HepG2 (cell line): ENCODE data around the gene MAB21L4. TPM values are rescaled to one million over a fixed set of nuclear protein-coding genes. Genes with fewer than 3 reads are reported as not detected.

Experiments used
- ATAC-seq: fragments of 200-7000 bp; cut with Tn5 transposase; 3 replicates; pipeline ENCODE4 v1.9.1; 2020; ENCODE audit warnings: mild to moderate bottlenecking, moderate library complexity
- BruUV-seq: library from RNA; stranded (reverse); fragments of 400-500 nt; replicated peaks from 2 replicates; lab custom pipeline; 2021; lab: Mats Ljungman, UMichigan
- CTCF ChIA-PET: fragments of 300-600 bp; formaldehyde crosslinking; extraction: SDS; loops from one replicate; lab custom pipeline; 2021; ENCODE audit warnings: low total read pairs, inconsistent platforms, low intra/inter-chr PET ratio; lab: Yijun Ruan, JAX
- POLR2A ChIA-PET: fragments of 350-600 bp; sonication (Branson Sonifier 250); formaldehyde crosslinking; loops from one replicate; lab custom pipeline; 2020; ENCODE audit warnings: antibody characterized with exemption, inconsistent platforms; lab: Yijun Ruan, JAX
- DNase-seq: peaks from one replicate; pipeline ENCODE4 v3.0.0-alpha.2; 2015; ENCODE audit warnings: low spot score
- FAIRE-seq: peaks from 3 replicates; lab custom pipeline; 2011; peaks lifted over from hg19 to GRCh38; lab: Jason Lieb, UNC
- H2AFZ ChIP-seq: one replicate; pipeline ENCODE4 v1.6.1; 2011; ENCODE audit warnings: low read length, inconsistent platforms
- H3K27ac ChIP-seq: fragments of 300-600 bp; 3 replicates; pipeline ENCODE4 v1.8.0; 2011; ENCODE audit warnings: mixed run types, mild to moderate bottlenecking, mixed read lengths, low read length, inconsistent platforms; ENCODE audit not compliant: insufficient read depth; ENCODE audit errors: extremely low read length
- H3K27me3 ChIP-seq, 2 experiments: fragments of 200-600 bp in 1 of 2; 2 replicates in 1 of 2; 3 replicates in 1 of 2; pipeline versions ENCODE4 v1.6.0 to v1.8.0; 2011; ENCODE audit warnings: low read length in 2 of 2, mild to moderate bottlenecking in 2 of 2, moderate library complexity in 2 of 2, inconsistent platforms in 1 of 2; ENCODE audit not compliant: insufficient read depth in 2 of 2, control insufficient read depth in 1 of 2
- H3K36me3 ChIP-seq, 2 experiments: fragments of 200-600 bp in 1 of 2; replicated peaks in 1 of 2; 2 replicates in 1 of 2; 3 replicates in 1 of 2; pipeline versions ENCODE4 v1.5.1 to v1.8.0; 2011; ENCODE audit warnings: low read length in 2 of 2, inconsistent platforms in 1 of 2; ENCODE audit not compliant: insufficient read depth in 2 of 2, control insufficient read depth in 1 of 2
- H3K4me1 ChIP-seq: 2 replicates; pipeline ENCODE4 v1.5.1; 2012; ENCODE audit warnings: low read length, inconsistent platforms; ENCODE audit not compliant: insufficient read depth
- H3K4me2 ChIP-seq: 2 replicates; pipeline ENCODE4 v1.6.0; 2011; ENCODE audit warnings: low read depth, low read length, inconsistent platforms
- H3K4me3 ChIP-seq, 3 experiments: fragments of 200-600 bp in 1 of 3; sonication (generic), shearing (Covaris generic) in 1 of 3; replicated peaks in 1 of 3; 2 replicates each; pipeline ENCODE4 v1.5.1; 2011 to 2016; ENCODE audit warnings: low read length in 3 of 3, inconsistent platforms in 2 of 3, low read depth in 2 of 3, mild to moderate bottlenecking in 2 of 3, control low read depth in 1 of 3, mixed read lengths in 1 of 3; ENCODE audit not compliant: insufficient read depth in 1 of 3
- H3K79me2 ChIP-seq: one replicate; pipeline ENCODE4 v1.6.1; 2011; ENCODE audit warnings: low read length, inconsistent platforms; ENCODE audit not compliant: insufficient read depth
- H3K9ac ChIP-seq: 2 replicates; pipeline ENCODE4 v1.6.0; 2011; ENCODE audit warnings: mild to moderate bottlenecking, low read depth, low read length, inconsistent platforms; ENCODE audit not compliant: insufficient read depth
- H3K9me3 ChIP-seq: 2 replicates; pipeline ENCODE4 v1.5.1; 2012; ENCODE audit warnings: mild to moderate bottlenecking, low read length
- H4K20me1 ChIP-seq: 2 replicates; pipeline ENCODE4 v1.6.0; 2011; ENCODE audit warnings: inconsistent platforms, mild to moderate bottlenecking, low read length, moderate library complexity; ENCODE audit not compliant: insufficient read depth
- RBFOX2 ChIP-seq: fragments of 200-400 bp; formaldehyde crosslinking; IDR thresholded peaks from 2 replicates; pipeline ENCODE4 v1.6.1; 2017; ENCODE audit warnings: low read depth, mild to moderate bottlenecking, low read length
- SP2 ChIP-seq: sonication (generic); formaldehyde crosslinking; IDR thresholded peaks from 2 replicates; pipeline ENCODE4 v1.5.1; 2020; ENCODE audit warnings: mild to moderate bottlenecking, missing genetic modification reagents
- ZNF263 ChIP-seq: sonication (generic); formaldehyde crosslinking; IDR thresholded peaks from 2 replicates; pipeline ENCODE4 v1.4.0; 2020; ENCODE audit warnings: missing genetic modification reagents
- ZSCAN31 ChIP-seq: sonication (generic); formaldehyde crosslinking; IDR thresholded peaks from 2 replicates; pipeline ENCODE4 v1.5.0; 2020; ENCODE audit warnings: low read depth, mild to moderate bottlenecking, missing genetic modification reagents
- whole genome bisulfite sequencing: methylation state at CpG from one replicate; pipeline ENCODE4 v1.1.6; 2017; ENCODE audit warnings: low lambda C conversion rate; 5-methylcytosine and 5-hydroxymethylcytosine counted together
- in situ Hi-C: cut with HindIII; loops from 2 replicates; pipeline ENCODE4 v1.10.0; 2017; ENCODE audit warnings: low pct_unique_long_range_greater_than_20kb; ENCODE audit not compliant: extremely low pct_ligation_motif_present
- intact Hi-C: fragments of 100-400 bp; cut with micrococcal nuclease; formaldehyde crosslinking; loops from one replicate; pipeline ENCODE4 v1.10.0; 2022; ENCODE audit not compliant: unreplicated experiment
- polyA plus RNA-seq, 8 experiments: library from polyadenylated mRNA; depleted of rRNA in 3 of 8; stranded (reverse) in 7 of 8; unstranded in 1 of 8; fragments of >200 nt; fragmentation: Illumina TruSeq in 4 of 8; extraction: Trizol in 4 of 8; gene quantifications; 2 replicates each; pipeline versions ENCODE4 v1.2.1 to v1.2.3, GENCODE V29; 2011 to 2016; ENCODE audit warnings: low read depth in 4 of 8, missing spikeins in 1 of 8, mixed read lengths in 1 of 8; ENCODE audit not compliant: insufficient read depth in 1 of 8
- total RNA-seq, 5 experiments: library from RNA; depleted of rRNA; stranded (reverse); fragments of >200 nt; fragmentation: Illumina TruSeq; extraction: Trizol; gene quantifications; 2 replicates each; pipeline ENCODE4 v1.2.3, GENCODE V29; 2016; ENCODE audit warnings: low read depth in 1 of 5
- TF ChIP-seq, protein P1 (sequence below): IDR thresholded peaks from 2 replicates; pipeline ENCODE4 v1.6.1; 2016

MAB21L4 gene
- total and polyA plus RNA-seq, 2 of the 13 experiments (the other 11 are each of a cell fraction or from before 2014, with no cell fraction given): 3.0 to 14.0 TPM

DNA sequence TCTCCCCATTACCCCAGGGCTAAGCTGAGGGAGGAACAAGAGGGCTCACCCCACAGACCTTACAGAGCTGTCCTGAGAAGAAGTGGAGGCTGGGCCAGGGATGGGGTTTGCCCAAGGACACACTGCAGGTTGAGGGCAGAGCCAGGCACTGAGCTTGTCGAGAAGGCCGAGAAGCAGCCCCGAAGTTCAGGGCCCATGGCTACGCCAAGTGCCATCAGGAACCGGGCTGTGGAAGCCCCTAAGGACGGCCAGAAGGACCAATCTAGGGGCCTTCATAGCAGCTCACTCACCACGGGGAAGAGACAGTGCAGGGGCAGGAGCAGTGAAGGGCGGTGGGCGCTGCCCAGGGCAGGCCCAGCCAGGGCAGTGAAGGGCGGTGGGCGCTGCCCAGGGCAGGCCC, 45.9 kb downstream of the MAB21L4 start (continued):
- TF ChIP-seq RBFOX2 (no peak), ZSCAN31 (CRISPR knock-in tag) (no peak)

DNA sequence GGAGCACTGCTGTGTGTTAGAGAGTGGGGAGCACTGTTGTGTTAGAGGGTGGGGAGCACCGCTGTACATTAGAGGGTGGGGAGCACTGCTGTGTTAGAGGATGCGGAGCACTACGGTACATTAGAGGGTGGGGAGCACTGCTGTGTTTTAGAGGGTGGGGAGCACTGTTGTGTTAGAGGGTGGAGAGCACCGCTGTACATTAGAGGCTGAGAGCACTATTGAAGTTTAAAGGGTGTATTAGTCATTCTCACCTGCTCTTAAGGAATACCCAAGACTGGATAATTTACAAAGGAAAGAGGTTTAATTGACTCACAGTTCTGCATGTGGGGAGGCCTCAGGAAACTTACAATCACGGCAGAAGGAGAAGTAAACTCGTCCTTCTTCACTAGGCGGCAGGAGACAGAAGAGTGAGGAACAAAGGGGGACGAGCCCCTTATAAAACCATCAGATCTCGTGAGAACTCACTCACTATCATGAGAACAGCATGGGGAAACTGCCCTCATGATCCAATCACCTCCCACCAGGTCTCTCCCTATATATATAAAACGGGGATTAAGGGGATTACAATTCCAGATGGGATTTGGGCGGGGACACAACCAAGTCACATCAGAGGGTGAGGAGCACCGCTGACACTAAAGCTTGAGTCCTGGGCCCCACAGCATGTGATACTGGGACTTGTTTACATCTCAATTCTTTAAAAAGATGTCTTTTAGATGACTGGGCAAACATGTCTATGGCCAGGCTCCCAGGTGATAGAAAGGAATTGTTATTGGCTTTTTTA, 46.9 kb downstream of the MAB21L4 start:
- in situ Hi-C loops: loop anchor here (5.0 kb wide), 1 partner anchor 148 kb away; the partner anchor contains the start of gene SNED1
- POLR2A ChIA-PET: no interaction called here
- peaks cover 7% of the 10 kb centered on the region; the same call in 1 of the 2 replicates for H3K4me1 ChIP-seq

More for the DNA sequence above, 46.9 kb downstream of the MAB21L4 start:
- Histone ChIP-seq H3K27ac (no peak overlapping the region), H3K9ac (no peak overlapping the region), H3K4me2 (no peak overlapping the region), H3K4me3 (no peak overlapping the region), H3K36me3 (no peaks in the 10 kb centered on the region), H3K27me3 (peaks cover 3 to 40% of the 10 kb centered on the region in 2 experiments), H4K20me1 (no peaks in the 10 kb centered on the region), H2AFZ (no peak overlapping the region), H3K79me2 (no peaks in the 10 kb centered on the region), H3K9me3 (no peaks in the 10 kb centered on the region)
- ATAC-seq: no peak
- no peak for DNase-seq
- intact Hi-C loops: no loop called here
- BruUV-seq: no TSS peak
- WGBS: 39% methylated on average over 12 of the region's 12 CpGs
- FAIRE-seq: no peak
- CTCF ChIA-PET: no interaction called here
- TF ChIP-seq SP2 (CRISPR knock-in tag) (no peak), ZNF263 (CRISPR knock-in tag) (peak; percentile 93)
- TF ChIP-seq, protein P1, sequence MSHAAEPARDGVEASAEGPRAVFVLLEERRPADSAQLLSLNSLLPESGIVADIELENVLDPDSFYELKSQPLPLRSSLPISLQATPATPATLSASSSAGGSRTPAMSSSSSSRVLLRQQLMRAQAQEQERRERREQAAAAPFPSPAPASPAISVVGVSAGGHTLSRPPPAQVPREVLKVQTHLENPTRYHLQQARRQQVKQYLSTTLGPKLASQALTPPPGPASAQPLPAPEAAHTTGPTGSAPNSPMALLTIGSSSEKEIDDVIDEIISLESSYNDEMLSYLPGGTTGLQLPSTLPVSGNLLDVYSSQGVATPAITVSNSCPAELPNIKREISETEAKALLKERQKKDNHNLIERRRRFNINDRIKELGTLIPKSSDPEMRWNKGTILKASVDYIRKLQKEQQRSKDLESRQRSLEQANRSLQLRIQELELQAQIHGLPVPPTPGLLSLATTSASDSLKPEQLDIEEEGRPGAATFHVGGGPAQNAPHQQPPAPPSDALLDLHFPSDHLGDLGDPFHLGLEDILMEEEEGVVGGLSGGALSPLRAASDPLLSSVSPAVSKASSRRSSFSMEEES (CRISPR knock-in tag): no peak
